Hepatocyte (in vitro differentiated cells): ENCODE measurements around the gene PICK1. TPM values are rescaled to one million over a fixed set of nuclear protein-coding genes. Genes with fewer than 3 reads are reported as not detected.
A peak's percentile ranks its signal among the peaks of the same experiment; 100 is the strongest.

Experiments used
- DNase-seq: peaks from one replicate; pipeline ENCODE4 v3.0.0-alpha.2; 2016; ENCODE audit warnings: low spot score
- H2AFZ ChIP-seq: fragments of 200-600 bp; sonication (generic); 2 replicates; pipeline ENCODE4 v1.6.0; 2016; ENCODE audit warnings: antibody characterized with exemption, mild to moderate bottlenecking
- H3K27ac ChIP-seq: fragments of 200-600 bp; sonication (generic); 2 replicates; pipeline ENCODE4 v1.5.1; 2016; ENCODE audit warnings: mild to moderate bottlenecking
- H3K27me3 ChIP-seq: fragments of 200-600 bp; sonication (generic); 2 replicates; pipeline ENCODE4 v1.6.1; 2016
- H3K36me3 ChIP-seq: fragments of 200-600 bp; sonication (generic); replicated peaks from 2 replicates; pipeline ENCODE4 v1.5.1; 2016; ENCODE audit warnings: low read depth; ENCODE audit not compliant: insufficient read depth
- H3K4me1 ChIP-seq: fragments of 200-600 bp; sonication (generic); 2 replicates; pipeline ENCODE4 v1.5.1; 2016; ENCODE audit warnings: mild to moderate bottlenecking, moderate library complexity; ENCODE audit not compliant: insufficient read depth
- H3K4me2 ChIP-seq: fragments of 200-600 bp; sonication (generic); 2 replicates; pipeline ENCODE4 v1.6.0; 2016
- H3K4me3 ChIP-seq: fragments of 200-600 bp; sonication (generic); 2 replicates; pipeline ENCODE4 v1.5.1; 2016; ENCODE audit warnings: mild to moderate bottlenecking
- H3K79me2 ChIP-seq: fragments of 200-600 bp; sonication (generic); 2 replicates; pipeline ENCODE4 v1.6.0; 2017; ENCODE audit warnings: mild to moderate bottlenecking
- H3K9me2 ChIP-seq: fragments of 200-600 bp; sonication (generic); replicated peaks from 2 replicates; pipeline ENCODE4 v1.6.0; 2017; ENCODE audit warnings: mild to moderate bottlenecking; ENCODE audit not compliant: insufficient read depth
- H3K9me3 ChIP-seq: fragments of 200-600 bp; sonication (generic); 2 replicates; pipeline ENCODE4 v1.5.1; 2016; ENCODE audit warnings: low read depth, mild to moderate bottlenecking
- H4K20me1 ChIP-seq: fragments of 200-600 bp; sonication (generic); 2 replicates; pipeline ENCODE4 v1.6.0; 2016; ENCODE audit warnings: mild to moderate bottlenecking; ENCODE audit not compliant: insufficient read depth, poor library complexity, severe bottlenecking
- EZH2 ChIP-seq: fragments of 200-600 bp; sonication (generic); IDR thresholded peaks from 2 replicates; pipeline ENCODE4 v1.6.1; 2016; ENCODE audit warnings: antibody characterized with exemption, mild to moderate bottlenecking, borderline replicate concordance
- EZH2phosphoT487 ChIP-seq: fragments of 200-600 bp; sonication (generic); IDR thresholded peaks from one replicate; pipeline ENCODE4 v1.6.1; 2018; ENCODE audit warnings: antibody characterized with exemption, mild to moderate bottlenecking, low read depth, moderate library complexity; ENCODE audit not compliant: unreplicated experiment, severe bottlenecking
- WGBS: methylation state at CpG from one replicate; pipeline ENCODE4 v1.1.6; 2016; ENCODE audit warnings: low lambda C conversion rate; ENCODE audit errors: missing lambda C conversion rate; 5-methylcytosine and 5-hydroxymethylcytosine counted together
- polyA plus RNA-seq: library from polyadenylated mRNA; unstranded; fragments of >200 nt; fragmentation: Nextera tagmentation; extraction: Ambion mirVana; gene quantifications from 2 replicates; pipeline ENCODE4 v1.2.1, GENCODE V29; 2016
- total RNA-seq: library from RNA; depleted of rRNA; stranded (reverse); fragments of >200 nt; gene quantifications from 2 replicates; pipeline ENCODE4 v1.2.3, GENCODE V29; 2014
- TF ChIP-seq, protein P1 (sequence below): fragments of 200-600 bp; sonication (generic); IDR thresholded peaks from 2 replicates; pipeline ENCODE4 v1.5.1; 2016; ENCODE audit warnings: antibody characterized with exemption, mild to moderate bottlenecking; ENCODE audit not compliant: poor library complexity

The PICK1 gene
- total and polyA plus RNA-seq, 2 experiments from 2014 or later = 26.2 to 43.1 TPM

DNA sequence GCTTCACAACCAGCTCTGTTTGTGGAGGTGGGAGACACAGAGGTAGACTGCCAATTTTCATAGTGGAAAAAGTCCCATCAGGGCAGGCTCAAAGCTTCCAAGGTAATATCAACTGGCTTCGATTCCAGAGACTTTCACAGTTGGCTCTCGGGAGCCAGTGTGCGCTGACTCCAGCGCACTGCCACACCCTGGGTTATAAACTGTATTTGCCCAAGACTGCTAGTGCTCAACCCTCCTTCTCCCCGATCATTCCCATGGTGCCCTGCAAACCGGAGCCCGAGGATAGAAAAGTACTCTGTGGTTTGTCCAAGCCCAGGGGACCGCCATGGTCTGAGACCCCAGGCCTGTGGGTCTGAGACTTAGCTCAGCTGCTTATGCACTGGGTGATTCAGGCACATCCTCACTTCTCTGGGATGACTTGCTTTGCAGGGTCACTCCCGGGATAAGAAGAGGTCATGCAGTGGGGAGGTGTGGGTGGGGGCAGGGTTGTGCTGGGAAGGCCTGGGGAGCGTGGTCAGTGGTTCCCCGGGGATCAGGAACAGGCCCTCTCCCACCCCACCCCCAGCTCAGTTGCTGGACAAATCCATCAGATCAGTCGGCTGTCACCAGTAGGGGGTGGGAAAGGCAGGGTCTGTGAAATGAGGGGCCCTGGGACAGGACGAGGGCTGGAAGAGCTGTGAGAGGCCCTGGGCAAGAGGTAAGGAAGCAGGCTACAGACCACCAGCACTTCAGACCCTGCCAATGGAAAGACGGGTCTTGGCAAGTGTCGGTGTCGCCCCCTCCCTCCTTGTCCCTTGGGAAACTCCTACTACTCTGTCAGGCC, 26.7 kb upstream of the PICK1 start:
- DNase-seq = peak; percentile 50

GRCh38 chr22:38031491-38031890, 25.7 kb upstream of the PICK1 start:
- Histone ChIP-seq H3K9me2 (no peaks in the 10 kb centered on the region), H3K27me3 (no peaks in the 10 kb centered on the region), H3K4me1 (peaks cover 14% of the 10 kb centered on the region), H3K79me2 (no peaks in the 10 kb centered on the region), H3K9me3 (no peaks in the 10 kb centered on the region), H3K4me3 (no peak overlapping the region), H3K4me2 (no peak overlapping the region), H3K27ac (no peak overlapping the region), H2AFZ (no peak overlapping the region), H3K36me3 (no peaks in the 10 kb centered on the region), H4K20me1 (no peaks in the 10 kb centered on the region)
- DNase-seq = no peak
- TF ChIP-seq EZH2phosphoT487 (no peak), EZH2 (no peak)
- TF ChIP-seq, protein P1, sequence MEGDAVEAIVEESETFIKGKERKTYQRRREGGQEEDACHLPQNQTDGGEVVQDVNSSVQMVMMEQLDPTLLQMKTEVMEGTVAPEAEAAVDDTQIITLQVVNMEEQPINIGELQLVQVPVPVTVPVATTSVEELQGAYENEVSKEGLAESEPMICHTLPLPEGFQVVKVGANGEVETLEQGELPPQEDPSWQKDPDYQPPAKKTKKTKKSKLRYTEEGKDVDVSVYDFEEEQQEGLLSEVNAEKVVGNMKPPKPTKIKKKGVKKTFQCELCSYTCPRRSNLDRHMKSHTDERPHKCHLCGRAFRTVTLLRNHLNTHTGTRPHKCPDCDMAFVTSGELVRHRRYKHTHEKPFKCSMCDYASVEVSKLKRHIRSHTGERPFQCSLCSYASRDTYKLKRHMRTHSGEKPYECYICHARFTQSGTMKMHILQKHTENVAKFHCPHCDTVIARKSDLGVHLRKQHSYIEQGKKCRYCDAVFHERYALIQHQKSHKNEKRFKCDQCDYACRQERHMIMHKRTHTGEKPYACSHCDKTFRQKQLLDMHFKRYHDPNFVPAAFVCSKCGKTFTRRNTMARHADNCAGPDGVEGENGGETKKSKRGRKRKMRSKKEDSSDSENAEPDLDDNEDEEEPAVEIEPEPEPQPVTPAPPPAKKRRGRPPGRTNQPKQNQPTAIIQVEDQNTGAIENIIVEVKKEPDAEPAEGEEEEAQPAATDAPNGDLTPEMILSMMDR = no peak
- 91% methylated on average over 8 of the region's 12 CpGs for WGBS

More for the DNA sequence above, 26.7 kb upstream of the PICK1 start:
- WGBS = 57% methylated on average over 15 of the region's 16 CpGs
- Histone ChIP-seq H4K20me1 (no peaks in the 10 kb centered on the region), H3K4me2 (peak overlapping the region; percentile 44), H3K27ac (no peak overlapping the region), H3K79me2 (no peaks in the 10 kb centered on the region), H3K9me3 (no peaks in the 10 kb centered on the region), H3K36me3 (no peaks in the 10 kb centered on the region), H2AFZ (no peak overlapping the region), H3K4me3 (no peak overlapping the region), H3K4me1 (peaks cover 14% of the 10 kb centered on the region), H3K9me2 (no peaks in the 10 kb centered on the region), H3K27me3 (no peaks in the 10 kb centered on the region)
- TF ChIP-seq EZH2 (no peak), EZH2phosphoT487 (no peak)
- TF ChIP-seq, protein P1 = no peak

DNA sequence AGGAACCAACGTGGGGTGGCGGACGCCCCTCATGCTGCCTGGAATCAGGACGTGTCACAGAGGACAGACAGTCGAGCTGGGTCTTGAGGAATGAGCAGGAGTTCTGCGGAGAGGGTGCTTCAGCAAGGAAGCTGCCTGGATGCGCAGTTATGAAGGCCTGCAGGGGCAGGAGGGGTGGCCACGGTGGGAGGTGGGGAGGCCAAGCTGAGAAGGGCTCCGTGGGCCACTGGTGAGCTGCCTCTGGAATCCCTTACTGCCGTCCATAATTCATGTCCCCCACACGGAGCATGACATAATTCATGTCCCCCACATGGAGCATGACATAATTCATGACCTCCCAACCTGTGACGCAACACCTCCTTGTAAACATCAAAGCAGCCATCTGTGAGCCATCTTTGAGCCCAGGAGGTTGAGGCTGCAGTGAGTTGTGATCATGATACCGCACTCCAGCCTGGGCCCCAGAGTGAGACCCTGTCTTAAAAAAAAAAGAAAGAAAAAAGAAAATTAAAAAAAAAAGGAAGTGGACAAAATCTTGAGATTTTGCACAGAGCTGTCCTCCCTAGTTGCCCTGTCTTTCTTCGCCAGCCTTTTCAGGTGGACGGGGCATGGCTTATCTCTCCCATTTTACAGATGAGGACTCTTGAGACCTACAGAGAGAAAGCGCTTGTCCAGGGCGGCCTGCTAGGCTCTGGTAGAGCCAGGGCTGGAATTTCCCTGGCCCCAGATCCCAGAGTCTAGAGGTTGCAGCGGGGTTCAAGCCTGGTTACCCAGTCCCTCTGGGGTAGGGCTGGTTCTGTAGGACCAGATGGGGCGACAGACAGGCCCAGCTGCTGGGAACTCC, 24.3 kb upstream of the PICK1 start:
- no peaks in the 10 kb centered on the region for H3K9me3 ChIP-seq
- no peak overlapping the region for H2AFZ ChIP-seq
- peak; percentile 45 for DNase-seq
- no peaks in the 10 kb centered on the region for H3K9me2 ChIP-seq
- H3K36me3 ChIP-seq = no peaks in the 10 kb centered on the region
- H3K4me3 ChIP-seq = no peak overlapping the region
- TF ChIP-seq EZH2phosphoT487 (no peak), EZH2 (no peak)
- TF ChIP-seq, protein P1 = no peak
- peaks cover 14% of the 10 kb centered on the region for H3K4me1 ChIP-seq
- H3K4me2 ChIP-seq = no peak overlapping the region
- H3K79me2 ChIP-seq = no peaks in the 10 kb centered on the region
- 83% methylated on average over 19 of the region's 19 CpGs for WGBS
- H4K20me1 ChIP-seq = no peaks in the 10 kb centered on the region
- no peaks in the 10 kb centered on the region for H3K27me3 ChIP-seq
- no peak overlapping the region for H3K27ac ChIP-seq
